PC-9 (cell line): ENCODE data around the gene PITPNC1. TPM values are rescaled to one million over a fixed set of nuclear protein-coding genes. Genes with fewer than 3 reads are reported as not detected.
"Not testable (repeated sequence)": the region's sequence is repeated elsewhere in the genome, so short reads cannot be mapped to it uniquely, and the experiment has no call there.

Experiments
- BruUV-seq: library from RNA; stranded (reverse); fragments of 400-500 nt; replicated peaks from 2 replicates; lab custom pipeline; 2021; lab: Mats Ljungman, UMichigan
- CTCF ChIA-PET: fragments of 300-600 bp; sonication (Branson Sonifier 250); formaldehyde crosslinking; loops from one replicate; lab custom pipeline; 2022; ENCODE audit warnings: antibody characterized with exemption; lab: Charles Lee
- POLR2A ChIA-PET: fragments of 300-600 bp; sonication (Branson Sonifier 250); formaldehyde crosslinking; loops from one replicate; lab custom pipeline; 2022; ENCODE audit warnings: antibody characterized with exemption; ENCODE audit not compliant: unreplicated experiment; lab: Charles Lee
- DNase-seq, 2 experiments: peaks; one replicate each; pipeline versions ENCODE4 v3.0.0 to v3.0.0-alpha.2; 2015 to 2022; ENCODE audit warnings: mixed read lengths in 1 of 2
- H2AFZ ChIP-seq: fragments of 200-600 bp; sonication (generic); 2 replicates; pipeline ENCODE4 v1.8.1; 2017; ENCODE audit warnings: antibody characterized with exemption
- H3F3A ChIP-seq: fragments of 200-600 bp; sonication (generic); 2 replicates; pipeline ENCODE4 v1.8.1; 2017; ENCODE audit warnings: antibody characterized with exemption, mild to moderate bottlenecking, low read depth; ENCODE audit not compliant: insufficient read depth
- H3K27ac ChIP-seq: fragments of 200-600 bp; sonication (generic); 2 replicates; pipeline ENCODE4 v1.6.1; 2016; ENCODE audit warnings: mixed run types
- H3K27me3 ChIP-seq: fragments of 200-600 bp; sonication (generic); 2 replicates; pipeline ENCODE4 v1.6.1; 2016; ENCODE audit warnings: low read depth, mixed run types; ENCODE audit not compliant: insufficient read depth
- H3K36me3 ChIP-seq: fragments of 200-600 bp; sonication (generic); 2 replicates; pipeline ENCODE4 v1.6.1; 2016; ENCODE audit warnings: low read depth, mixed run types
- H3K4me1 ChIP-seq: fragments of 200-600 bp; sonication (generic); replicated peaks from 2 replicates; pipeline ENCODE4 v1.6.1; 2016; ENCODE audit warnings: mixed run types; ENCODE audit not compliant: insufficient read depth
- H3K4me2 ChIP-seq: fragments of 200-600 bp; sonication (generic); 2 replicates; pipeline ENCODE4 v1.6.1; 2017; ENCODE audit warnings: mixed run types
- H3K4me3 ChIP-seq: fragments of 200-600 bp; sonication (generic); 2 replicates; pipeline ENCODE4 v1.6.1; 2016; ENCODE audit warnings: mixed run types
- H3K79me2 ChIP-seq: fragments of 200-600 bp; sonication (generic); 2 replicates; pipeline ENCODE4 v1.6.1; 2017; ENCODE audit warnings: low read depth, mixed run types
- H3K9me2 ChIP-seq: fragments of 200-600 bp; sonication (generic); 2 replicates; pipeline ENCODE4 v1.8.1; 2017; ENCODE audit warnings: mild to moderate bottlenecking; ENCODE audit not compliant: insufficient read depth
- H3K9me3 ChIP-seq: fragments of 200-600 bp; sonication (generic); 2 replicates; pipeline ENCODE4 v1.8.1; 2016; ENCODE audit warnings: low read depth; ENCODE audit not compliant: insufficient read depth
- H4K20me1 ChIP-seq: fragments of 200-600 bp; sonication (generic); 2 replicates; pipeline ENCODE4 v1.8.1; 2017; ENCODE audit not compliant: insufficient read depth
- EZH2 ChIP-seq: fragments of 200-600 bp; sonication (generic); IDR thresholded peaks from 2 replicates; pipeline ENCODE4 v1.8.0; 2017; ENCODE audit warnings: antibody characterized with exemption, low read depth
- intact Hi-C: fragments of 100-400 bp; cut with micrococcal nuclease; formaldehyde crosslinking; loops from one replicate; pipeline ENCODE4 v1.10.0; 2022; ENCODE audit not compliant: unreplicated experiment
- total RNA-seq: library from RNA; stranded (reverse); gene quantifications from 2 replicates; pipeline ENCODE4 v1.2.3, GENCODE V29; 2021
- TF ChIP-seq, protein P1 (sequence below): fragments of 200-600 bp; sonication (generic); conservative IDR thresholded peaks from 2 replicates; pipeline ENCODE4 v1.6.1; 2017; ENCODE audit warnings: mixed run types, antibody characterized with exemption, mild to moderate bottlenecking, moderate library complexity

Gene PITPNC1
- total RNA-seq, 1 experiment from 2014 or later = 6.0 TPM

DNA sequence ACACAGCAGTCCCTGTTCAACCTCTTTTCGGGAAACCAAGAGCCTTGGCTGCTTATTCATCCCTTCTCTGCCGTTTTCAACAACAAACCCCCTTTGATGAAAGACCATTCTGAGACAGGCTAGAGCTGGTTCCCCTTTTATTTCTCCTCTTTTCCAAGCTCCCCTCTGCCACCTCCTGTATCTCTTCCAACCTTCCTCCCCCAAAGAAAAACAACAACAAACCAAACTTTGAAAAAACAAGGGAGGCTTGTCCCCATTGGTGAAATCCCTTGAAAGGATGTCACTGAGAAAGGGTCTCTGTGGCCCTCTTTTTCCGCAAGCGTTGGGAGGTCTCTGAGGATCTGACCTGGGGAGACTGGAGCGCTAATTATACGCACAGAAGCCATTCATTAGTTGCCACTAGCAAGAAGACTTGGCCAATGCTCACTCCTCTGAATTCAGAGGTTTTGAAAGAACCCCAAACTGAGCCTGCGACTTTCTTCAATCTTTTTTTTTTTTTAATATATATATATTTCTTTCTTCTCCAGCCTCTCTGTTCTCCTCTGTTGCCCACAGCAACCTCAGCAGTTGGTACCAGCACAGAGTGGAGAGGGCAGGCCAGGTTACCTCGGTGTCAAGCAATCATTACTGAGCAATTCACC lies 101.4 kb downstream of the PITPNC1 start:
- Histone ChIP-seq H3K36me3 (no peaks in the 10 kb centered on the region), H2AFZ (no peak overlapping the region), H3K4me1 (no peaks in the 10 kb centered on the region), H3K9me3 (no peaks in the 10 kb centered on the region; the same call in 1 of the 2 replicates), H3K4me2 (no peak overlapping the region), H3K79me2 (no peaks in the 10 kb centered on the region), H3F3A (no peaks in the 10 kb centered on the region), H3K27me3 (no peaks in the 10 kb centered on the region), H3K4me3 (no peak overlapping the region), H3K9me2 (no peaks in the 10 kb centered on the region), H4K20me1 (no peaks in the 10 kb centered on the region), H3K27ac (no peak overlapping the region)
- intact Hi-C loops = loop anchor here (5.0 kb wide), 2 partner anchors 124 to 209 kb away; no protein-coding TSS in a partner anchor
- no peak for DNase-seq
- ChIA-PET POLR2A (no interaction called here), CTCF (no interaction called here)
- no TSS peak for BruUV-seq
- TF ChIP-seq EZH2 = no peak
- TF ChIP-seq, protein P1, sequence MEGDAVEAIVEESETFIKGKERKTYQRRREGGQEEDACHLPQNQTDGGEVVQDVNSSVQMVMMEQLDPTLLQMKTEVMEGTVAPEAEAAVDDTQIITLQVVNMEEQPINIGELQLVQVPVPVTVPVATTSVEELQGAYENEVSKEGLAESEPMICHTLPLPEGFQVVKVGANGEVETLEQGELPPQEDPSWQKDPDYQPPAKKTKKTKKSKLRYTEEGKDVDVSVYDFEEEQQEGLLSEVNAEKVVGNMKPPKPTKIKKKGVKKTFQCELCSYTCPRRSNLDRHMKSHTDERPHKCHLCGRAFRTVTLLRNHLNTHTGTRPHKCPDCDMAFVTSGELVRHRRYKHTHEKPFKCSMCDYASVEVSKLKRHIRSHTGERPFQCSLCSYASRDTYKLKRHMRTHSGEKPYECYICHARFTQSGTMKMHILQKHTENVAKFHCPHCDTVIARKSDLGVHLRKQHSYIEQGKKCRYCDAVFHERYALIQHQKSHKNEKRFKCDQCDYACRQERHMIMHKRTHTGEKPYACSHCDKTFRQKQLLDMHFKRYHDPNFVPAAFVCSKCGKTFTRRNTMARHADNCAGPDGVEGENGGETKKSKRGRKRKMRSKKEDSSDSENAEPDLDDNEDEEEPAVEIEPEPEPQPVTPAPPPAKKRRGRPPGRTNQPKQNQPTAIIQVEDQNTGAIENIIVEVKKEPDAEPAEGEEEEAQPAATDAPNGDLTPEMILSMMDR = no peak

DNA sequence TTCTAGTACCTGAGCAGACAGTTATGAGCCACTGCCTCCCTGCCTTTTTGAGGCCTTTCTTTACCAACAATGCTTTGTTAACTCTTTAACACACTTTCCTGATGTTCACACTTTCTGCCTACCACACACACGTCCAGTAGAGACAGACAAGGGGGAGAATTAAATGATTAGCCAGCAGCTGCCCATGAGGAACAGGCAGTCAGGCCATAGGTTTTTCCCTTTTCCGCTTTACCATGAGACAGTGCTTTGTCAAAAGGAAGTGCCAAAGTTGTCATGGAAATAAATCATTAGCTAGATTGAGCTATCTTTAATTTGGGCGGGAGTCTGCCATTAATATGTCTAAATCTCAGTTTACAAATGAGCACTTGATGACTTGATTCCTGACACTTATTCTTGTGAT lies 102.1 kb downstream of the PITPNC1 start:
- Histone ChIP-seq H3K27ac (no peak overlapping the region), H3K36me3 (no peaks in the 10 kb centered on the region), H3K9me2 (no peaks in the 10 kb centered on the region), H3K4me3 (no peak overlapping the region), H4K20me1 (no peaks in the 10 kb centered on the region), H3F3A (no peaks in the 10 kb centered on the region), H3K9me3 (no peaks in the 10 kb centered on the region; the same call in 1 of the 2 replicates), H3K27me3 (no peaks in the 10 kb centered on the region), H3K4me1 (no peaks in the 10 kb centered on the region), H3K79me2 (no peaks in the 10 kb centered on the region), H3K4me2 (no peak overlapping the region), H2AFZ (no peak overlapping the region)
- intact Hi-C loops = loop anchor here (5.0 kb wide), 2 partner anchors 123 to 208 kb away; no protein-coding TSS in a partner anchor
- ChIA-PET POLR2A (no interaction called here), CTCF (no interaction called here)
- no TSS peak for BruUV-seq
- DNase-seq = no peak
- no peak for TF ChIP-seq EZH2
- TF ChIP-seq, protein P1 = no peak

DNA sequence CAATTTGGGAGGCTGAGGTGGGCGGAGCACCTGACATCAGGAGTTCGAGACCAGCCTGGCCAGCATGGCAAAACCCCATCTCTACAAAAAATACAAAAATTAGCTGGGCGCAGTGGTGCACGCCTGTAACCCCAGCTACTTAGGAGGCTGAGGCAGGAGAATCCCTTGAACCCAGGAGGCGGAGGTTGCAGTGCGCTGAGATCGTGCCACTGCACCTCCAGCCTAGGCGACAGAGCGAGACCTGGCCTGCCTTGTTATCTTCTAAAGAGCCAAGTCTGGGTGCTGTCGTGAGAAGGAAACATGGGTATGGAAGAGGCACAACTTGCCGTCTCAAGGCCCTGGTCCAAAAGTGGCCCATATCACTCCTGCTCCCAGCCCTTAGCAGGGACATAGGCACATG lies 103.9 kb downstream of the PITPNC1 start:
- H3K36me3 ChIP-seq, H3K4me1 ChIP-seq, H3K4me2 ChIP-seq, H3K9me3 ChIP-seq, DNase-seq, H3K9me2 ChIP-seq, POLR2A ChIA-PET, H3K4me3 ChIP-seq, BruUV-seq, H3K27me3 ChIP-seq, H2AFZ ChIP-seq, H3K79me2 ChIP-seq, H4K20me1 ChIP-seq, H3K27ac ChIP-seq, CTCF ChIA-PET, intact Hi-C loops, H3F3A ChIP-seq: not testable (repeated sequence)

DNA sequence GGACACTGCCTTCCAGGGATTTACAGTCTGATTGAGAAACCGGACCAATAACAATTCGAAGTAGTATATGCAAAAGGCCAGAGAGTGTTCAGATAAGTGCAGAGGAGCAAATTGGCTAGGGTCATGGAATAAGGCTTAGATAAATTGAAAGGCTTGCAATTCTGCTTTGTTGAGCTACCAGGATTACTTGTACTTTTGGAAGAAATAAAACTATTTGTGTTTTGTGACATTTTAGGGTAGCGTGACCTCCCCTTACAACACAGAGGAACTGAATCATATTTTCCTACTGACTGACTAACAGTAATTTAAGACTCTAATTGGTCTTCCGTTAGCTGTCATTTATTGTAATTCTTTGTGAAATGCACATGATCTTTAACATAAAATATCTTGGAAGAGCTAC lies 104.7 kb downstream of the PITPNC1 start:
- Histone ChIP-seq H3K27me3 (no peaks in the 10 kb centered on the region), H3K4me1 (no peaks in the 10 kb centered on the region), H3K27ac (no peak overlapping the region), H3K36me3 (no peaks in the 10 kb centered on the region), H3F3A (no peaks in the 10 kb centered on the region), H3K4me3 (no peak overlapping the region), H3K9me3 (no peaks in the 10 kb centered on the region; the same call in 1 of the 2 replicates), H2AFZ (no peak overlapping the region), H3K9me2 (no peaks in the 10 kb centered on the region), H4K20me1 (no peaks in the 10 kb centered on the region), H3K4me2 (no peak overlapping the region), H3K79me2 (no peaks in the 10 kb centered on the region)
- CTCF ChIA-PET = no interaction called here
- POLR2A ChIA-PET = no interaction called here
- BruUV-seq = no TSS peak
- intact Hi-C loops = no loop called here
- DNase-seq = no peak
- TF ChIP-seq, protein P1 = no peak
- no peak for TF ChIP-seq EZH2
